ENCODE data around the gene TRIM31. TPM values are rescaled to one million over a fixed set of nuclear protein-coding genes. Genes with fewer than 3 reads are reported as not detected.

The TRIM31 gene
- polyA plus RNA-seq, 3 donors from 2014 or later: not detected

- H3K9me3 Mint-ChIP-seq: no peaks in the 10 kb centered on the region
- peak overlapping the region; percentile 94 to 99 (median 96) for H3K4me3 Mint-ChIP-seq
- H3K36me3 Mint-ChIP-seq: peaks cover 11 to 19% (median 12%) of the 10 kb centered on the region in 3 donors
- peaks cover 3 to 10% (median 8%) of the 10 kb centered on the region in 3 donors for H3K27me3 Mint-ChIP-seq (ENCODE audit: low read depth in 3 of 3)
- peak overlapping the region; percentile 96 to 100 (median 99) for H3K27ac Mint-ChIP-seq
- peaks cover 31 to 50% of the 10 kb centered on the region in 2 donors for H3K4me1 Mint-ChIP-seq
- no peak for DNase-seq
Observed at GRCh38 chr6:30060606-30061091, 52.2 kb downstream of the TRIM31 start.

GRCh38 chr6:30055513-30055912 is 57.4 kb downstream of the TRIM31 start:
- no peak overlapping the region for H3K4me3 Mint-ChIP-seq
- H3K9me3 Mint-ChIP-seq: no peaks in the 10 kb centered on the region
- H3K4me1 Mint-ChIP-seq: peaks cover 8 to 13% of the 10 kb centered on the region in 2 donors
- DNase-seq: no peak
- H3K27me3 Mint-ChIP-seq (ENCODE audit: low read depth in 3 of 3): no peaks in the 10 kb centered on the region
- H3K36me3 Mint-ChIP-seq: peaks cover 9 to 13% (median 12%) of the 10 kb centered on the region in 3 donors
- no peak overlapping the region for H3K27ac Mint-ChIP-seq

- Mint-ChIP-seq H3K4me1 (no peaks in the 10 kb centered on the region), H3K27me3 (ENCODE audit: low read depth in 3 of 3) (no peaks in the 10 kb centered on the region), H3K4me3 (no peak overlapping the region), H3K9me3 (no peaks in the 10 kb centered on the region), H3K36me3 (peaks cover 9 to 13% (median 12%) of the 10 kb centered on the region in 3 donors), H3K27ac (peak overlapping the region in 1 of 6 donors; percentile 22)
- no peak for DNase-seq
Observed at GRCh38 chr6:30053682-30054081, 59.2 kb downstream of the TRIM31 start.

Other genes with a start within 250 kb of the TRIM31 start
- 1,000 to 10,000 TPM; 2,780 to 4,438 (median 4,182) TPM for gene HLA-A, start 170.6 kb downstream of the TRIM31 start, polyA plus RNA-seq
- gene POLR1H, start 51.8 kb downstream of the TRIM31 start, polyA plus RNA-seq: 100 to 1,000 TPM in 1 of 3 donors, 10 to 100 TPM in 2; 68.8 to 114 (median 87.2) TPM
- gene PPP1R11, start 45.9 kb downstream of the TRIM31 start, polyA plus RNA-seq: 100 to 1,000 TPM in 1 of 3 donors, 10 to 100 TPM in 2; 72.9 to 129 (median 98.8) TPM
- gene RNF39, start 37.3 kb downstream of the TRIM31 start, polyA plus RNA-seq: not detected
- gene TRIM40, start 23.1 kb upstream of the TRIM31 start, polyA plus RNA-seq: not detected
- not detected for gene TRIM10, start 48.1 kb upstream of the TRIM31 start, polyA plus RNA-seq
- gene TRIM15, start 50.5 kb upstream of the TRIM31 start, polyA plus RNA-seq: not detected
- gene TRIM26, start 100.3 kb upstream of the TRIM31 start, polyA plus RNA-seq: 10 to 100 TPM; 11.6 to 65.0 (median 22.7) TPM
- gene TRIM39, start 213.8 kb upstream of the TRIM31 start, polyA plus RNA-seq: 10 to 100 TPM in 2 of 3 donors, 1 to 10 TPM in 1; 3.3 to 16.1 (median 10.6) TPM
- gene RPP21, start 232.1 kb upstream of the TRIM31 start, polyA plus RNA-seq: 10 to 100 TPM; 55.3 to 57.0 (median 55.4) TPM

Data from immature natural killer cell (primary cell).